UCSD-AML1 (cell line): ENCODE results near the gene BABAM2.

Experiments
- DNase-seq: peaks from one replicate; lab custom pipeline; 2025; ENCODE audit not compliant: unreplicated experiment; lab: John Stamatoyannopoulos, UW

BABAM2 gene

DNA sequence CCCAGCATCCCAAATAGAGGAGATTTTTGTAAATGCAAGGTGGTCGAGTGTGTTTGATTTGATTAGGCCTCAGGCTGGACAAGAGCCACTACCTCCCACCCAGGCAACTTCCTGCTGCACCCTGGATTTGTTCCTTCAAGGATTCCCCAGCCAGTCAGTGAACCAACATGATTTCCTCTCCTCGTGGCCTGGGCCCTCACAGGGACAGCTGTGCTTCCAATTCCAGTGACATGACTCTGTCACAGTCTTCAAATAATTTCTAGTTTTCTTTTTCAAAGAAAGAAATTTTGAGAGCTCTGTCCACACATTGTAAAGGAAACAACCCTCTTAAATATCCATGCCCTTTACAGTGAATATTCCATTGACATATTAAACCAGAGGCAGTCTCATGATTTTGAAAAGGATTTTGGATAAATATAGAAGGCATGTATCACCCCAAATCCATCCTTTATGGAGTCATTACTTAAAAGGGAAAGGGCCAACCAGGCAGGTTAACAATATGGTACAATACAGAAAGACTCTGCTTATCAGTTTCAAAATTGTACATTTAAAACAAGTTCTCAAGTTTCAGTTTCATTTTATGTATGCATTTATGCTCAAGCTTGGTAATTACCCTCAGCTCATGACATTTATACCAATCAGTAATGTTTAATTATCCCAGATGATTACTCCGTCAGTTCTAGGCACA lies 380.8 kb downstream of the BABAM2 start:
- DNase-seq, result no peak

DNA sequence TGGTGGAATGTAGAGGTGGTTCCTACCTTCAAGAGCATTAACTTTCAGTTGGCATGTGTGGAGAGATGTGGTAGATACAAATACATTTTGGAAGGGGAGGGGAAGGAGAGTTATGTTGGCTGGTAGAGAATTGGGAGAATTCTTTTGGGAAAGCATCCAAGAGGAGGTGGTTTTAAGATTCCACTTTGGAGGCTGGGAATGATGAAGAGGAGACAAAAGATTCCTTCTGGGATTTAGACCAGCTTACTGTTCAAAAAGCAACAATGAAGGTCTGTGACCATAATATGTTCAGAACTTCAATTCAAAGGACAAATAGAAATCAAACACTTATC lies 381.4 kb downstream of the BABAM2 start:
- DNase-seq, result no peak

DNA sequence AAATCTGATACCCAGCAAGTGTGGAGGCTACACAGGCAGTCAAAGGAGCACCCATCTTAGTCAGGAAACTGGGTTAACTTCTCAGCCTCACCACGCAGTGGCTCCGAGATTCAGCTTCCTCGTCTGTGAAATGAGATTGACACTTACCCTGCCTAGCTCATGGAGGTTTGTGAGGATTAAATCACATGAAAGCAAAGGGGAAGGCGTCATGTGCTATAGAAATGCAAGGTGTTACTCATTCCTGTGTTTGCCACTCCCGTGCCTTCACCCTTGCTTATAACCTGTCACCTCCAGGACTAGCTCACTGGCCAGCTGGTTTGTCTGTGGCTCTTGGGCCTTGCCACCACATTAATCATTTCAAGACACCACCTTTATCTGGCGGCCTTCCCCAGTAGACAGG lies 383.2 kb downstream of the BABAM2 start:
- peak; percentile 25 for DNase-seq

DNA sequence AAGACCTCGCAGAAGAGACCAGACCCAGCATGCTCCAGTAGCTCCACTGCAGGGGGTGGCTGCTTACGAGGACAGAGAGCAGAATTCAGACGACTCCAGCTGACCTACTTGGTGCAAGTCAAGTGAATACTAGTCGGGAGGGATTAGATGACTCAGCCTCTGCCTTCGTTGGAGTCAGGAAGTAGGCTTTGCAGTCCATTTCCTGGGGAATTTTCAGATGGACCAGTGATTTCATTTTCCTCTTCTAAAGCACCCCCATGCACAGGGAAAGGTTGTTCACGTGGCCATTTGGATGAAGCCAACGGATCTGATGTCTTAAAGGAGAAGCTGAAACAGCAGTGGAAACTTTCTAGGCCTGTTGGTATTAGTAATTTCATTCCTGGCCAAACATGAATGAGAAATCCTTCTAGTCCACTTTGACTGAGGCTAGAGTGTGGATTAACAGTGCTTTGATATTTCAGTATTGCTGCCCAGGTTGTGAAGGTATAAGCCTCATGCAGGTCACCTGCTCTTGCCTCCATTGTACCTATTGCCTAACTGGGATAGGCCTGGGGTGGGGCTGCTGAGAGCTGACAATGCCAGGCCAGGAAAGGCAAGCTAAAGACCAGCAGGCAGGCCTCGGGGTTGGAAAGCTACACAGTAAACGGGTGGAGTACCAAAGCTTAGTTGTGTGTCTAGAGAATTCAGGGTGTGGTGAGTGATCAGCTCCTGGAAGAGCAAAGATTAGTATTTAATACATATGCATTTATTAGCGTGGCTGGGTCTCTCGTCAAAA lies 384.6 kb downstream of the BABAM2 start:
- peak; percentile 38 for DNase-seq

DNA sequence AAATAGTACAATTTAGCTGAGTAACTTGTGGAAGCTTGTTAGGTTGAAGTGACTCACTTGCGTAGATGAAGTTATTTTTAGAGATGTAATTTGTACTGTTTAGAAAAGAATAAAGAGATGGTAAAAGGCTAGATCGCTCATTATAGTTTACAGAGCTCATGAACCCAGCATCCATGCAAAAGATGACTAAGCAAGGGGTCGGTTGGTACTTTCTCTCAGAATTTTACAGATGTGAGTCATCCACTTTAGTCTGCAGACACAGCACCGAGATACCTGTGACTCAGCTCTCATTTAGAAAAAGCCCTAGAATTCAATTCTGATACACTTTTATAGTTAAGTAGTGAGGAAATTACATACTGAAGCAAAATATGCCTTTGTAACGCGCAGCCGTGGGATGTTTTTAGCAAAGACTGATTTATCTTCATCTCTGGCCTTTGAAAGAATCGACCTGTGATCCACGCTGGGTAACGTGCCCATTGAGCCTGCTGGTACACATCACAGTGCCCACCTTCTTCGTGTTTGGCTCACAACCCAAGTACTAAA lies 385.6 kb downstream of the BABAM2 start:
- no peak for DNase-seq

DNA sequence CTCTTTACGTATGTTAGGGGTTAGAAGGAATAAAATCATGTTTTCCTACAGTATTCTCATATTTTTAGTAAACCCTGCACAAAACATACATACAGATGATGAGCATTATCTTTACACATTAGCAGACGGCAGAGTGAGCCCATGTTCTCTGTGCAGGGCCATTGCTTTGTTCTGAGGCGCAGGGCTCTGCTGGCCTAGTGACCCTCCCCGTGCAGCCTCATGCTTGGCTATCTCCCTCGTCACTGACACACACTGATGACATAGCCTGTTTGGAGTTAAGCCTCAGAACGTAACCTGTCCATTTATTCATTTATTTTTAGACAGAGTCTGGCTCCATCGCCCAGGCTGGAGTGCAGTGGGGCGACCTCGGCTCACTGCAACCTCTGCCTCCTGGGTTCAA lies 386.3 kb downstream of the BABAM2 start:
- no peak for DNase-seq

DNA sequence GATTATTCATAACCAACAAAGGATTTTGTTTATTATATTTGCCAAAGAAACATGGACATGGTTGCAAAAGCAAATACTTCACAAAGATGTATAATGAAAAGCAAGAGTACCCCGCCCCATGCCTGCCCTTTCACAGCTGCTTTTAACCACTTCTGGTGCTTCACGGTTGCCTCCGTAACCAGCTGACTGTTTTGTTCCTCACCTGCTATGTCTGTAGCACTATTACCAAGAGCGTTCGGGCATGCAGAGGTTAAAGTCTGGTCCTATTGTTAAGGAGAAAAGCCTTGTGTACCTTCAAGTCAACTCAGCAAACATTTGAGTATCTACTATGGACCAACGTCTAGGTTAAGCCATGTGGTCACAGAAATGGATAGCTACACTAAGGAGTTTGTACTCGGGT lies 386.9 kb downstream of the BABAM2 start:
- no peak for DNase-seq

DNA sequence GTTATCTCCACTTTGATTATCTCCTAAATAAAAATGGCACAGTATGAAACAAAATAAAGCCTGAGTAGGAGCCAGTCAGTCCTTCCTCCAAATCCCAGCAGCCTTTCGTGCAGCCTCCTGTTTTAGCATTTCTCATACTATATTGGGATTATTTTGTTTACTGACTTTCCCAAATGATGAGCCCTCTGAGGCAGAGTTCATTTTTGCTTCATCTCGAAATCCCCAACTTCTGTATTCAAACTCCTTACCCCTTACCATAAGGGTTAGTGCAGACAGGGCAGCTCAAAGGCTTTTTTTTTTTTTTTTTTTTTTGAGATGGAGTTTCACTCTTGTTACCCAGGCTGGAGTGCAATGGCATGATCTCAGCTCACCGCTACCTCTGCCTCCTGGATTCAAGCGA lies 388.8 kb downstream of the BABAM2 start:
- no peak for DNase-seq

DNA sequence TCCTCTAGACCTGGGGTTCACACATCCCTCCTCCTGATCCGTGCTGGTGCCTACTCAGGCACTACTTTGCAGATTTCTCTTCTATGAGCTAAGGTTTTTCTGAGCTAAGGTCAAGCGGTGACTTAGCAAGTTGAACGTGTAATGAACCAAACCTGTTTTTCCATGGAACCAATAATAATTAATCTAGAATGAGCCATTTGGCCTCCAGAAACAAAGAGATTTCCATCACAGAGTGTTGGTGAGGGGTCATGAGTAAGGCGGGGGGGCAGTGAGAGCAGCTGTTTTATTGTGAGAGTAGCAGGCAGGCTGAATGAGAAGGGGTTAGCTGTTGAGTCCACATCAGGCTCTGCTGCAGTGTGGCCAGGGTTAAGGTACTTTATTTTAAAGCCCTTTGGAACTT lies 390.1 kb downstream of the BABAM2 start:
- no peak for DNase-seq

DNA sequence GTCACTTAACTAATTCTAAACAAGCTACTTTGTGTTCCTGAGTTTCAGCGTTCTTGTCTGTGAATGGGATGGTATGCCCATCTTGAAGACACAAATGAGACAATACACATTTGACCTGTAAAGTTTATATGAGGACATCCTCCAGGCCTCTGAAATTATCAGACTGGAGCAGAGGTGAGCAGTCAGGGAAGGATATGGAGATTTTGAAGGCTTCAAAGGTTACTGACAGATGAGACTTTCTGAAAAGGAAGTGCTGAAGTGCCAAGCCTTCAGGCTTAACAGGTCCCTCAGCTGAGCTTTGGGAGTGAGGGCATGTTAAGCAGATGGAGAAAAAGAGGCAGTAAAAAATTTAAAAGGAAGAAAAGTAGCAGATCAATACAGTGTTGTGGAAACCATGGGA lies 391.2 kb downstream of the BABAM2 start:
- no peak for DNase-seq

DNA sequence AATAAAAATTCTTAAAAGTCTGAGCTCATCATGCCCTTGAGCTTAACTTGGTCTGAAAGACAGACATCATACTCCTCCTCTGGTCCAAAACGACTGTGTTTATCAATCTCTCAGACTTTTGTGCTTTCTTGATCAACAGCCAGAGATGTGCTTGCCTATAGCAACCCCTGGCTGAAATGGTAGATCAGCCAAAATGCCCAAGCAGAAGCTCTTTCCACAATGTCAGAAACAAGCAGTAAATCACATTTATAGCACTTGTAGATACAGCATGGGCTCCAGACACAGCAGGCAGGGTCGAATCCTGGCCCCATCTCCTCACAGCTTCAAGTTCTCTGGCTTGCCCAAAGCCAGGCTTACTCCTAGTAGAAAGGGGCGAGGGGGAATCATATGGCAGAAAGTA lies 391.7 kb downstream of the BABAM2 start:
- DNase-seq, result no peak

DNA sequence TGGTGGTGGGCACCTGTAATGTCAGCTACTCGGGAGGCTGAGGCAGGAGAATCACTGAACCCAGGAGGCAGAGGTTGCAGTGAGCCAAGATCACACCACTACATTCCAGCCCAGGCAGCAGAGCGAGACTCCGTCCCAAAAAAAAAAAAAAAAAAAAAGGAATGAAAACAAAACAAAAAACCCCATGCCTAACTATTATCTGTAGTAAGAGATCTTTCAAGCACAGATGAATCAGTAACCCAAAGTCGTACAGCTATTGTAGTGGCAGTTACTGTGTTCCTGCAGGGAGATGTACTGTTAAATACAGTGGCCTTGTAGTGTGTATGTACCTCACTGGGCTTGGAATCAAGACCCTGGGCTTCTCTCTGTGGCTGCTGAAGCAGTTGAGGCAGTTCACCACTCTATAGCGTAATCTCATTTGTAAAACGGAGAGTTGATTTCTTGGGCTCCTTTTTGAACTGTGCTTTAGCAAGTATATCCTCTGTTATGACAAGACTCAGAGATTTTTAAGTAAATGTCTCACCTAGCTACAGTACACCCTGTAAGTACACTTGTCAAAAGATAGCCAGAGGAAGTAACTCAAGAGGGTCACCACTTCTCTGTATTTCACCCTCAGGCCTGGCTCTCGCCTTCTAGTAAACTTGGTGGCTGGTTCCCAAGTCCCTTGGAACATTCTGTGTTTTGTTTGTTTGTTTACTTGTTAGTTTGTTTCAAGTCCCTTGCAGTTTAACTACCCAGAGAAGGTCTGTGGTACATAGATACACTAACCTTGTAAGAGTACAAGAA lies 392.5 kb downstream of the BABAM2 start:
- DNase-seq, result no peak

DNA sequence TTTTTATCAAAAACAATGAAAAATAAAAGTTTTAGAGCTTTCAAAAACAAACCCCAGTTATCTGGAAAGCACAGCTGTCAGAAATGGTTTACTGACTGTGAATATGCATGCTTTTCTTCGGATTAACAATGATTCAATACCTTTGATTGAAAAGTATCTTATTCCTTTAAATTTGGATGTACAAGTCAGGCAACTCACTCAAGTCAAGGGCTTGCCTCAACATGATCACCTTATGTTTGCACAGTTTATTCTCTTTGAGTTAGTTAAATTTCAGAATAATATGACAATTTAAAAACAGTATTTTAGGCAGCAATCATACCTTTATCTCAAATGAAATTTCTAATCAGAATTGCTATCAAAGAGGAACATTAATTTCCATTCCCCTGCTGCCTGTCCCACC lies 393.3 kb downstream of the BABAM2 start:
- no peak for DNase-seq

DNA sequence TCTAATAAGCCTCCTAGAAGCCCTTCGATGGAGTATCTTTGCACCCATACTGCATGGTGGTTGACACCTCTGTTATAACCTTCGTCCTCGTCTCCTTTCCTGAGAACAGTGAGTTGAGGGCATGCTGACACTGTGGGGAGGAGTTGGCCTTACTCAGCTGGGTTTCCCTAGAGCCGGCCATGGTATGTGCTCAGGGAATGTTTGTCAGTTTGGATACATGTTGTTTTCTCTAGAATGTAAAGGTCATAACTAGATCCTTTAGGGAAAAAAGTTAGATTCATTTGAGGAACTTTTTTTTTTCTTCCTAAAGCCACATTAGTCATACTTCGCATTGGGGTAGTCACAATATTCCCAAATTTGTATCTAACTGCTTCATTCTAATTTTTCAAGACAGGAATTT lies 396.1 kb downstream of the BABAM2 start:
- no peak for DNase-seq

DNA sequence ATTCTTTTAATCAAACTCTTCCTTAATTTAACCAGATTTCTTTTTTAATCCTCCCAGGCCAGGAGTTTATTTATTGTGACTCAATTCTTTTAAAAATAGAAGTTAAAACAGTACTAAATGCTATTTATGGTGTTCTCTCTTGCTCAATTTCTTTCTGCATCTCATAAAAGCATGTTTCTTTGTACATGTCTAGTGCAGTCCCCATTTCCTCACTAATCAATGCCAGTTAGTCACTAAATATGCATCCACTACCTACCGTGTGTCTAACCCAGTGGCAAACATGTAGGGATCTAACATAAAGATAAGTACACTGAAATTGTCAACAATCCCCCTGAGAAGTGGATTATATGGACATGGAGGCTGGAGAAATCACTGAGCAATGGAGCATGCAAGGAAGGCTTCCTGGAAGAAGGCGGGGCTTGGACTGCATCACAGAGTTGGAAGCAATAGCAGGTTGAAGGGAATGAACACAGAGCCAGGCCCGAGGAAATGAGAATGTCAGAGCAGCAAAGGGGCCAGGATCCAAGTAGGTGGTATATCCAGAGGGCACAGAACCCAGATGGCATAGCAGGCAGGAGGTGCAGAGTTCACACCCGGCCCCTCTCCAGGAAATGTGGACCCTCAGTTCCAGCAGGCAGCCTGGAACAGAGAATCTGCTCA lies 396.9 kb downstream of the BABAM2 start:
- no peak for DNase-seq

DNA sequence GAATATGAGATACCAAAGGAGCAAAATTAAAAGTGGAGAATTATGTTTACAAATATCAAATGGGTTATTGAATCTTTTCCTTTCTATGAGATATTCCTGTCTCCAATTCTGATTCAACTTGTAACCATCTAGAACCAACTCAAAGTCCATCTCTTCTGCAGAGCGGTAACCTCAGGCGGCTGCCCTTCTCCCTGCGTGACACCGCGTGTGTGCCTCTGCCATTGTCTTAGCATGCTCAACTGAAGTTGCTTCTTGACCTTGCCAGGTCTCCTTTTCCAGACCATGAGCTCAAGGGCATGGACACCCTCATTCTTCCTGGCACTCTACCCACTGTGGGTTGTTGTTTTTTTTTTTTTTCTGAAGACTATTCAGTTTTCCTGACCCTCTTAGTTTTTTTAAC lies 398.1 kb downstream of the BABAM2 start:
- no peak for DNase-seq

DNA sequence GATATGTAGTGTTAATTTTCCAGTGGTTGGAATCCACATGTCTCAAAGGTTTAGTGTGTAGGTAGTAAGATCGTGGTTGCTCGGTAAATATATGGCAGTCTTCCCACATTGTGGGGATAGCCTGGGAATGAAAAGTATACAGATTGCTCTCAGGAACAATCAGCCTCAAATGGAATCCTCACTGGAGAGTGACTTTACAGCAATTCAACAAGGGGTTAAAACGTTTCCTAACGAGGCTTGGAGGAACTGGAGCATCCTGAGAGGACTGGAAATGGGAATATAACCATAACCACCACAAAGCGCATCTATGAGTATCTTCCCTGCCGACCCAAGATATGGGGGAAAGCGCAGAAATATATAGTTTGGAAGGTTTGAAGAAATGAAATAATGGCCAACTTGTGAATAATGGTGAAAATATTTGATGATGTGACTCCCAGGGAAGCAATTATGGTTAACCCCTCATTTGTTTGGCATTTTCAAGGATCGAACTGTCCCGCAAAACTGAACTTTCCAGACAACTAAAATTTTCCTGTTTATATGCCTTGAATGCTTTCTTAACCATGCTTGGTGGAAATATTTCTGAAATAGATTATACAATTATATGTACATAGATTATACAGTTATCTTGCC lies 401.4 kb downstream of the BABAM2 start:
- DNase-seq, result no peak

DNA sequence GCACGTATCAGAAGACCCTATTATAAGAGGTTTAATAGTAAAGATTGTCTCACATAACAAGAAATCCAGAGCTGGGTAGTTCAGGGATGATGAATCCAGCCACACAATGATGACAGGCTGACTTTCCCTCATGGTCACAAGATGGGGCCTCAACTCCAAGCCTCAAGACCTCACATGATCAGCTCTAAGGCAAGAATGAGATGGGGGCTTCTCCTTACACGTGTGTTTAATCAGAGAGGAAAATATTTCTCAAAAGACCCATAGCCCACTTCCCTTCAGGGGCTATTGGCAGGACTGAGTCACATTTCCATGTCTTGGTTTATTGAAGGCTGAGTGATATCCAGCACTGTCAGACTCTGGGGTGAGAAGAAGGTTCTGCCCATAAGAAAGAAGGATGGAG lies 402.0 kb downstream of the BABAM2 start:
- no peak for DNase-seq

DNA sequence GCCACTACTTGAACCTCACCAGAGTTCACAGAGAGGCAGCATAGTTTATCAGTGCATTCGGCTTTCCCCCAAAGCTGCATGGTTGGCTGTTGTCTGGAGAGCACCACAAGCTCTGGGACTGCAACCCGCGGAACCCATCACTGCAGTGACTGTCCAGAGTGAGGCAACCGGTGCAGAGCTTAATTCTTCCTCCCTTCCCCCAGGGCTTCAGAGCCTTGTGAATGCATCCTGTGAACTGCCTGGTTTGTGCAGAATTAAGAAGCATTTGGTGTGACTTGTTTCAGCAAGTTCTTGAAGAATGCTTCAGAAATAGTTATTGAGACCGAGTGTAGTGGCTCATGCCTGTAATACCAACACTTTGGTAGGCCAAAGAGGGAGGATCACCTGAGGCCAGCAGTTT lies 402.9 kb downstream of the BABAM2 start:
- DNase-seq, result no peak

DNA sequence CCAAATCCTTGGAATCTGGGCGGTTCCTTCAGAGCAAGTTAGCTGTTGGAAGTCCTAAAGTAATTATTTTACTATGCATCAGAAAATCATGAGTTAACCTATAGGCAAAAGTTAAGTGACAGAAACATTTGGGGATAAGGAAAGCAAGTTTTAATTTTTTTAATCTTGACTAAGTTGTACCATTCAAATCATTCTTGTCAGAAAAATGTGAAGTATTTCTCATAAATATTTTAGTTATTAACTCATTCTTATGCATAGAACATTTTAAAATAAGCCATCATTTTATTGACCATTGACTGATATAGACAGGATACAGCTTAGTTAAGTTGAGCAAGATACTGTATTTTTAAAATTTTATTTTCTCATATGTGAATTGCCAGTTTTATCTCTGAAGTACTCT lies 403.9 kb downstream of the BABAM2 start:
- DNase-seq, result no peak

DNA sequence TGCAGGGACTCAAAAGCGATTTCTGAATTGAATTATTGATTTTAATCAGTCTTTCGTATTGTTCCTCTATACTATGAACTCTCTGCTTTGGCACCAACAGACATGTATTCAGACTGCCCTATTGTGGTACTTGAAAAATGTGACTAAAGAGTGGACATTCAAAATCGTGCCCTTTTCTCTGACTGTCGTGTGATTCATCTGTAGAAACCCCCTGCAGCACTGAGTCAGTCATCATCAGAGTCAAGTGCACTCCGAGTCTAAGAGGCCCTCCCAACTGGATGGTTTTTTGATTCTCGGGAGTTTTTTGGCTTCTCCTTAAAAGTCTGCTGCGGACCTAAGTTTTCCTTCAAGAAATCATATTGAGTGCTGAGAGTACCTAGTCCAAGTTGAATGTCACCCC lies 405.7 kb downstream of the BABAM2 start:
- no peak for DNase-seq
